H1 (cell line): ENCODE results near the gene RAB44. TPM values are rescaled to one million over a fixed set of nuclear protein-coding genes. Genes with fewer than 3 reads are reported as not detected.

Experiments
- CTCF ChIA-PET: fragments of 300-600 bp; sonication (Branson Sonifier 250); formaldehyde crosslinking; loops from one replicate; lab custom pipeline; 2021; ENCODE audit not compliant: partially characterized antibody; lab: Charles Lee
- POLR2A ChIA-PET: fragments of 300-600 bp; sonication (Branson Sonifier 250); formaldehyde crosslinking; loops from one replicate; lab custom pipeline; 2021; ENCODE audit warnings: inconsistent platforms; ENCODE audit not compliant: partially characterized antibody; lab: Charles Lee
- DNase-seq, 2 experiments: peaks; one replicate each; pipeline versions ENCODE4 v3.0.0 to v3.0.0-alpha.2; 2010 to 2022; ENCODE audit warnings: low spot score in 2 of 2, low read depth in 1 of 2, mixed read lengths in 1 of 2
- FAIRE-seq: peaks from 2 replicates; lab custom pipeline; 2011; peaks lifted over from hg19 to GRCh38; lab: Jason Lieb, UNC
- H2AFZ ChIP-seq: 2 replicates; pipeline ENCODE4 v1.8.1; 2012; ENCODE audit warnings: low read length, inconsistent platforms
- H2AK5ac ChIP-seq: 2 replicates; pipeline ENCODE4 v1.6.1; 2013; ENCODE audit warnings: low read depth, low read length
- H2BK120ac ChIP-seq: replicated peaks from 2 replicates; pipeline ENCODE3; 2013; ENCODE audit warnings: low read depth, low read length, inconsistent platforms
- H2BK12ac ChIP-seq: 2 replicates; pipeline ENCODE4 v1.6.1; 2013; ENCODE audit warnings: low read depth, low read length
- H2BK15ac ChIP-seq: 2 replicates; pipeline ENCODE4 v1.6.1; 2013; ENCODE audit warnings: low read length
- H2BK20ac ChIP-seq: 2 replicates; pipeline ENCODE4 v1.6.1; 2013; ENCODE audit warnings: low read length
- H2BK5ac ChIP-seq: 2 replicates; pipeline ENCODE4 v1.6.1; 2013; ENCODE audit warnings: low read depth, low read length
- H3K14ac ChIP-seq: 2 replicates; pipeline ENCODE4 v1.6.1; 2013; ENCODE audit warnings: inconsistent platforms; ENCODE audit not compliant: insufficient read length
- H3K18ac ChIP-seq: 2 replicates; pipeline ENCODE4 v1.6.1; 2013; ENCODE audit warnings: low read length; ENCODE audit errors: extremely low read depth
- H3K23ac ChIP-seq: 2 replicates; pipeline ENCODE4 v1.6.1; 2013; ENCODE audit warnings: inconsistent platforms; ENCODE audit not compliant: insufficient read length
- H3K23me2 ChIP-seq: 2 replicates; pipeline ENCODE4 v1.6.1; 2013; ENCODE audit warnings: low read depth, low read length
- H3K27ac ChIP-seq: 2 replicates; pipeline ENCODE4 v1.6.1; 2011; ENCODE audit warnings: low read depth, low read length, inconsistent platforms
- H3K27me3 ChIP-seq, 4 experiments: replicated peaks in 1 of 4; 1 replicate in 1 of 4; 2 replicates in 3 of 4; pipeline versions ENCODE4 v1.6.1 to v1.8.1; 2011 to 2013; ENCODE audit warnings: low read length in 3 of 4, mild to moderate bottlenecking in 3 of 4, inconsistent platforms in 2 of 4, mixed read lengths in 2 of 4, moderate library complexity in 1 of 4; ENCODE audit not compliant: control insufficient read depth in 3 of 4, insufficient read depth in 3 of 4; ENCODE audit errors: extremely low read depth in 1 of 4
- H3K36me3 ChIP-seq, 4 experiments: 2 replicates each; pipeline versions ENCODE4 v1.6.1 to v1.8.1; 2011 to 2013; ENCODE audit warnings: mild to moderate bottlenecking in 4 of 4, low read length in 3 of 4, moderate library complexity in 2 of 4, control low read depth in 1 of 4, inconsistent platforms in 1 of 4; ENCODE audit not compliant: insufficient read depth in 4 of 4, control insufficient read depth in 2 of 4
- H3K4ac ChIP-seq: replicated peaks from 2 replicates; pipeline ENCODE3; 2013; ENCODE audit warnings: low read length, low read depth, mixed read lengths, inconsistent platforms; ENCODE audit not compliant: insufficient read length
- H3K4me1 ChIP-seq, 4 experiments: replicated peaks in 1 of 4; 1 replicate in 1 of 4; 2 replicates in 3 of 4; pipeline versions ENCODE4 v1.6.1 to v1.8.1; 2011 to 2013; ENCODE audit warnings: low read length in 3 of 4, inconsistent platforms in 2 of 4, mixed read lengths in 1 of 4; ENCODE audit not compliant: insufficient read depth in 4 of 4, control insufficient read depth in 3 of 4
- H3K4me2 ChIP-seq, 2 experiments: 2 replicates each; pipeline versions ENCODE4 v1.6.1 to v1.8.1; 2011 to 2013; ENCODE audit warnings: low read depth in 2 of 2, low read length in 2 of 2, control low read depth in 1 of 2, inconsistent platforms in 1 of 2, mild to moderate bottlenecking in 1 of 2; ENCODE audit not compliant: insufficient read depth in 1 of 2
- H3K4me3 ChIP-seq, 4 experiments: fragments of 200-600, 300-600 bp in 1 of 4; sonication (generic), shearing (Covaris generic), sonication (Bioruptor Twin) in 1 of 4; 2 replicates each; pipeline versions ENCODE4 v1.5.1 to v1.8.1; 2011 to 2016; ENCODE audit warnings: low read length in 4 of 4, low read depth in 3 of 4, control low read depth in 2 of 4, inconsistent platforms in 2 of 4, mild to moderate bottlenecking in 2 of 4, mixed read lengths in 1 of 4, moderate library complexity in 1 of 4; ENCODE audit not compliant: insufficient read depth in 2 of 4; ENCODE audit errors: extremely low read depth in 1 of 4
- H3K56ac ChIP-seq: replicated peaks from 2 replicates; pipeline ENCODE3; 2013; ENCODE audit warnings: low read depth, mild to moderate bottlenecking, mixed read lengths, low read length, inconsistent platforms; ENCODE audit not compliant: insufficient read length
- H3K79me1 ChIP-seq: 2 replicates; pipeline ENCODE4 v1.6.1; 2013; ENCODE audit warnings: low read depth, low read length, control low read depth
- H3K79me2 ChIP-seq, 2 experiments: 2 replicates each; pipeline versions ENCODE4 v1.6.1 to v1.8.1; 2012 to 2013; ENCODE audit warnings: low read length in 2 of 2, mild to moderate bottlenecking in 2 of 2, inconsistent platforms in 1 of 2; ENCODE audit not compliant: insufficient read depth in 2 of 2, control insufficient read depth in 1 of 2
- H3K9ac ChIP-seq, 4 experiments: replicated peaks in 1 of 4; 1 replicate in 1 of 4; 2 replicates in 3 of 4; pipeline versions ENCODE4 v1.6.1 to v1.8.1; 2011 to 2013; ENCODE audit warnings: low read depth in 3 of 4, low read length in 3 of 4, control low read depth in 2 of 4, mild to moderate bottlenecking in 2 of 4, moderate library complexity in 2 of 4, inconsistent platforms in 1 of 4; ENCODE audit errors: extremely low read depth in 1 of 4
- H3K9me3 ChIP-seq, 2 experiments: 2 replicates each; pipeline versions ENCODE4 v1.6.1 to v1.8.1; 2012 to 2013; ENCODE audit warnings: mild to moderate bottlenecking in 2 of 2, moderate library complexity in 2 of 2, control low read depth in 1 of 2, inconsistent platforms in 1 of 2, low read depth in 1 of 2, low read length in 1 of 2, mixed read lengths in 1 of 2; ENCODE audit not compliant: insufficient read depth in 2 of 2
- H4K20me1 ChIP-seq, 2 experiments: replicated peaks in 1 of 2; 2 replicates each; pipeline versions ENCODE3 to v1.8.1; 2011 to 2013; ENCODE audit warnings: inconsistent platforms in 2 of 2, low read length in 2 of 2, mild to moderate bottlenecking in 1 of 2; ENCODE audit not compliant: insufficient read depth in 2 of 2, control insufficient read depth in 1 of 2
- H4K5ac ChIP-seq: 2 replicates; pipeline ENCODE4 v1.6.1; 2013; ENCODE audit warnings: low read length, low read depth, mixed read lengths, inconsistent platforms; ENCODE audit not compliant: insufficient read length
- H4K8ac ChIP-seq: 2 replicates; pipeline ENCODE4 v1.8.0; 2013; ENCODE audit warnings: mild to moderate bottlenecking, moderate library complexity, low read length, inconsistent platforms; ENCODE audit not compliant: insufficient read depth; ENCODE audit errors: extremely low read depth
- H4K91ac ChIP-seq: replicated peaks from 2 replicates; pipeline ENCODE3; 2013; ENCODE audit warnings: low read length, mixed read lengths, inconsistent platforms; ENCODE audit not compliant: insufficient read length
- ASH2L ChIP-seq: fragments of 200-600, 300-600 bp; sonication (generic); IDR thresholded peaks from one replicate; pipeline ENCODE4 v1.7.1; 2017; ENCODE audit warnings: low read length
- EGR1 ChIP-seq: IDR thresholded peaks from 2 replicates; pipeline ENCODE4 v1.6.1; 2011; ENCODE audit warnings: low read depth, low read length, borderline replicate concordance
- EP300 ChIP-seq, 2 experiments: IDR thresholded peaks; 1 replicate in 1 of 2; 2 replicates in 1 of 2; pipeline ENCODE4 v1.6.1; 2011 to 2012; ENCODE audit warnings: low read depth in 2 of 2, low read length in 2 of 2, mild to moderate bottlenecking in 2 of 2, borderline replicate concordance in 1 of 2, inconsistent platforms in 1 of 2, moderate library complexity in 1 of 2
- GTF2F1 ChIP-seq: IDR thresholded peaks from 2 replicates; pipeline ENCODE4 v1.6.1; 2012; ENCODE audit warnings: low read depth, low read length, improper control_type of control experiment, borderline replicate concordance
- HDAC6 ChIP-seq: IDR thresholded peaks from one replicate; pipeline ENCODE4 v1.7.1; 2012; ENCODE audit warnings: low read depth, mild to moderate bottlenecking, inconsistent platforms, low read length, moderate library complexity
- MAFK ChIP-seq: IDR thresholded peaks from 2 replicates; pipeline ENCODE4 v1.6.1; 2012; ENCODE audit warnings: low read depth, mild to moderate bottlenecking, improper control_type of control experiment, low read length
- RAD21 ChIP-seq, 2 experiments: IDR thresholded peaks in 1 of 2; conservative IDR thresholded peaks in 1 of 2; 2 replicates each; pipeline ENCODE4 v1.6.1; 2011; ENCODE audit warnings: low read depth in 2 of 2, low read length in 2 of 2, improper control_type of control experiment in 1 of 2, inconsistent platforms in 1 of 2, mild to moderate bottlenecking in 1 of 2, moderate library complexity in 1 of 2
- RXRA ChIP-seq: IDR thresholded peaks from 2 replicates; pipeline ENCODE4 v1.6.1; 2011; ENCODE audit warnings: low read depth, mild to moderate bottlenecking, low read length, moderate library complexity; ENCODE audit not compliant: insufficient read depth
- SAP30 ChIP-seq: fragments of 300-600 bp; sonication (generic); IDR thresholded peaks from 2 replicates; pipeline ENCODE4 v1.7.1; 2012; ENCODE audit warnings: low read length, moderate library complexity, mild to moderate bottlenecking, inconsistent platforms; ENCODE audit not compliant: insufficient read depth, insufficient replicate concordance
- TCF12 ChIP-seq: IDR thresholded peaks from 2 replicates; pipeline ENCODE4 v1.6.1; 2011; ENCODE audit warnings: low read depth, mild to moderate bottlenecking, low read length
- ZNF274 ChIP-seq: IDR thresholded peaks from 2 replicates; pipeline ENCODE4 v1.7.0; 2012; ENCODE audit warnings: low read length, borderline replicate concordance; ENCODE audit errors: extremely low read depth
- WGBS, 2 experiments: shearing (Covaris generic) in 1 of 2; methylation state at CpG; one replicate each; pipeline versions ENCODE4 v1.1.6 to v1.1.7; 2013 to 2015; ENCODE audit warnings: low lambda C conversion rate in 2 of 2, mixed read lengths in 2 of 2, inconsistent platforms in 1 of 2, low coverage in 1 of 2, missing lambda C conversion rate in 1 of 2; ENCODE audit not compliant: insufficient replicate concordance in 2 of 2, insufficient coverage in 1 of 2, insufficient read length in 1 of 2; ENCODE audit errors: extremely low coverage in 1 of 2, missing lambda C conversion rate in 1 of 2; 5-methylcytosine and 5-hydroxymethylcytosine counted together
- polyA plus RNA-seq, 7 experiments: library from polyadenylated mRNA; depleted of rRNA in 3 of 7; stranded (reverse) in 5 of 7; unstranded in 2 of 7; fragments of >200 nt in 5 of 7; fragments of 200-250 nt in 2 of 7; gene quantifications; 1 replicate in 5 of 7; 2 replicates in 1 of 7; 4 replicates in 1 of 7; pipeline versions ENCODE4 v1.2.1 to v1.2.3, GENCODE V29; 2011 to 2013; ENCODE audit warnings: missing spikeins in 2 of 7, mixed read lengths in 2 of 7
- total RNA-seq: library from RNA; stranded (reverse); fragmentation: NEBNext Ultra II Directional; extraction: Animal tissue kit (Norgen Biotek cat#: 25700); gene quantifications from 2 replicates; pipeline ENCODE4 v1.2.1, GENCODE V29; 2021
- TF ChIP-seq, protein P1 (sequence below): IDR thresholded peaks from 2 replicates; pipeline ENCODE4 v1.6.1; 2011; ENCODE audit warnings: low read length, improper control_type of control experiment

The RAB44 gene
- total and polyA plus RNA-seq, 2 of the 8 experiments (the other 6 are each of a cell fraction or from before 2014, with no cell fraction given): 0.02 TPM; not detected in 1

DNA sequence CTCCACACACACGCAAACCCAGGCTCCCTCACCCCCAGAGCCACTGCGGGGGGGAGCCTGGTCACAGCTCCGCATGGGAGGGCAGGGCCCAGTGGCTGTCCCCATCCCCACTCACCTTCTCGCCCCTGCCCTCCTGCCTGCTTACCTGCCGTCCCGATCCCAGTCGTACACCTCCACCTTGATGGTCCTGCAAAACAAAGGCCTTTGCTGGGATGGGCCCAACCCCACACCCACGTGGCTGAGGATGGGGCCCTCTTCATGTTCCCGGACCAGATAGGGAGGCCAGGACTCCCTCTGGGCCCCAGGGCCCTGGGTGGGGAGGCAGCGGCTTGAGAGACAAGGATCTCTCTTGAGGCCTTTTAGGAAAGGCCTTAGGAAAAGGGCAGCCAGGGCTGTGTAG lies 67.6 kb downstream of the RAB44 start:
- H2BK12ac ChIP-seq: no peak overlapping the region
- H3K4me3 ChIP-seq: no peak overlapping the region
- no peaks in the 10 kb centered on the region for H3K79me1 ChIP-seq
- H4K8ac ChIP-seq: peak overlapping the region; percentile 63
- H2AFZ ChIP-seq: no peak overlapping the region
- H3K4me2 ChIP-seq: no peak overlapping the region
- H2BK120ac ChIP-seq: no peak overlapping the region
- H3K4ac ChIP-seq: no peak overlapping the region
- H4K5ac ChIP-seq: no peak overlapping the region
- H3K79me2 ChIP-seq: no peaks in the 10 kb centered on the region
- no peak overlapping the region for H3K27ac ChIP-seq
- WGBS, 2 experiments: 69% methylated on average over 10 of the region's 10 CpGs; no CpG with 5 or more reads in 1 of the 2 experiments
- no peak overlapping the region for H2BK20ac ChIP-seq
- H3K4me1 ChIP-seq: peaks cover 0 to 10% (median 1%) of the 10 kb centered on the region in 4 experiments; a peak in 4 of 7 replicates
- no peak overlapping the region for H4K91ac ChIP-seq
- no peak overlapping the region for H3K9ac ChIP-seq
- H4K20me1 ChIP-seq: no peaks in the 10 kb centered on the region
- FAIRE-seq (no peak), DNase-seq (no peak)
- H3K27me3 ChIP-seq: no peaks in the 10 kb centered on the region
- H3K23ac ChIP-seq: no peak overlapping the region
- no peak overlapping the region for H2BK5ac ChIP-seq
- no peaks in the 10 kb centered on the region for H3K9me3 ChIP-seq
- H2AK5ac ChIP-seq: no peak overlapping the region
- no peaks in the 10 kb centered on the region for H3K23me2 ChIP-seq
- H3K18ac ChIP-seq: no peak overlapping the region; the same call in 1 of the 2 replicates
- H2BK15ac ChIP-seq: no peak overlapping the region
- ChIA-PET CTCF (interaction anchor here (0.6 to 13.6 kb wide), 44 partner anchors 8 to 556 kb away, joined by 3 to 293 read pairs (median 4); partner anchors contain the start of genes C6orf89 and PPIL1), POLR2A (interaction anchor here (1.2 to 1.7 kb wide), 5 partner anchors 9 to 170 kb away, joined by 3 to 5 read pairs (median 3); no protein-coding TSS in a partner anchor)
- H3K36me3 ChIP-seq: no peaks in the 10 kb centered on the region
- no peak overlapping the region for H3K56ac ChIP-seq
- no peak overlapping the region for H3K14ac ChIP-seq
- TF ChIP-seq MAFK: no peak
- TF ChIP-seq ZNF274: no peak
- no peak for TF ChIP-seq EGR1
- TF ChIP-seq TCF12: no peak
- no peak for TF ChIP-seq HDAC6
- TF ChIP-seq GTF2F1: no peak
- no peak for TF ChIP-seq SAP30
- TF ChIP-seq, protein P1, sequence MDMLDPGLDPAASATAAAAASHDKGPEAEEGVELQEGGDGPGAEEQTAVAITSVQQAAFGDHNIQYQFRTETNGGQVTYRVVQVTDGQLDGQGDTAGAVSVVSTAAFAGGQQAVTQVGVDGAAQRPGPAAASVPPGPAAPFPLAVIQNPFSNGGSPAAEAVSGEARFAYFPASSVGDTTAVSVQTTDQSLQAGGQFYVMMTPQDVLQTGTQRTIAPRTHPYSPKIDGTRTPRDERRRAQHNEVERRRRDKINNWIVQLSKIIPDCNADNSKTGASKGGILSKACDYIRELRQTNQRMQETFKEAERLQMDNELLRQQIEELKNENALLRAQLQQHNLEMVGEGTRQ: no peak
- TF ChIP-seq RAD21 (IDR thresholded peaks at IDR 0.05 in 1 of 2, conservative IDR thresholded peaks at IDR 0.05 in 1 of 2; ENCODE audit: low read depth in 2 of 2, low read length in 2 of 2): no peak
- no peak for TF ChIP-seq RXRA
- TF ChIP-seq EP300 (IDR thresholded peaks at IDR 0.05; ENCODE audit: borderline replicate concordance in 1 of 2, low read depth in 2 of 2, low read length in 2 of 2): no peak
- TF ChIP-seq ASH2L: no peak
